Neural cell (in vitro differentiated cells): ENCODE measurements around the gene ZSCAN32. TPM values are rescaled to one million over a fixed set of nuclear protein-coding genes. Genes with fewer than 3 reads are reported as not detected.

ENCODE experiments used
- H2AFZ ChIP-seq: fragments of 200-600, 300-800 bp; sonication (generic), shearing (Covaris generic); 2 replicates; pipeline ENCODE4 v1.6.0; 2014; ENCODE audit warnings: low read depth, mild to moderate bottlenecking, antibody characterized with exemption, low read length, moderate library complexity
- H3F3A ChIP-seq: fragments of 200-600 bp; shearing (Covaris generic); 2 replicates; pipeline ENCODE4 v1.6.1; 2016; ENCODE audit warnings: mild to moderate bottlenecking, moderate library complexity, mixed read lengths, antibody characterized with exemption, low read length; ENCODE audit not compliant: insufficient read depth, poor library complexity, severe bottlenecking
- H3K27ac ChIP-seq: fragments of 200-600, 300-800 bp; sonication (generic), shearing (Covaris generic); 2 replicates; pipeline ENCODE4 v1.5.1; 2014; ENCODE audit warnings: mild to moderate bottlenecking, low read length, moderate library complexity
- H3K27me3 ChIP-seq: fragments of 300-800, 200-600 bp; sonication (generic), shearing (Covaris generic); 2 replicates; pipeline ENCODE4 v1.6.0; 2014; ENCODE audit warnings: mild to moderate bottlenecking, low read depth, low read length, moderate library complexity; ENCODE audit not compliant: insufficient read depth
- H3K36me3 ChIP-seq: fragments of 300-800, 200-600 bp; sonication (generic), shearing (Covaris generic); 2 replicates; pipeline ENCODE4 v1.5.1; 2014; ENCODE audit warnings: mild to moderate bottlenecking, antibody characterized with exemption, low read length, moderate library complexity; ENCODE audit not compliant: insufficient read depth
- H3K4me2 ChIP-seq: fragments of 300-800, 200-600 bp; sonication (generic), shearing (Covaris generic); 2 replicates; pipeline ENCODE4 v1.6.0; 2014; ENCODE audit warnings: mild to moderate bottlenecking, low read length
- H3K4me3 ChIP-seq: fragments of 300-800, 200-600 bp; sonication (generic), shearing (Covaris generic); 2 replicates; pipeline ENCODE4 v1.5.1; 2014; ENCODE audit warnings: mild to moderate bottlenecking, low read length, moderate library complexity
- H3K79me2 ChIP-seq: fragments of 200-600 bp; shearing (Covaris generic); replicated peaks from 2 replicates; pipeline ENCODE4 v1.6.0; 2014; ENCODE audit warnings: mild to moderate bottlenecking, low read length, moderate library complexity; ENCODE audit not compliant: insufficient read depth
- H3K9ac ChIP-seq: fragments of 300-800, 200-600 bp; sonication (generic), shearing (Covaris generic); 2 replicates; pipeline ENCODE4 v1.6.1; 2016; ENCODE audit warnings: mild to moderate bottlenecking, low read length, mixed read lengths
- H3K9me2 ChIP-seq: fragments of 200-600 bp; shearing (Covaris generic); 2 replicates; pipeline ENCODE4 v1.6.1; 2016; ENCODE audit warnings: mild to moderate bottlenecking, low read length, mixed read lengths; ENCODE audit not compliant: insufficient read depth
- H3K9me3 ChIP-seq: fragments of 200-600, 300-800 bp; sonication (generic), shearing (Covaris generic); 2 replicates; pipeline ENCODE4 v1.6.1; 2016; ENCODE audit warnings: mild to moderate bottlenecking, mixed run types, low read length, moderate library complexity, mixed read lengths
- H4K20me1 ChIP-seq: fragments of 200-600 bp; shearing (Covaris generic); 2 replicates; pipeline ENCODE4 v1.6.1; 2016; ENCODE audit warnings: mild to moderate bottlenecking, mixed run types; ENCODE audit not compliant: insufficient read depth
- CTCF ChIP-seq: fragments of 450-650 bp; IDR thresholded peaks from 2 replicates; pipeline ENCODE4 v1.5.1; 2014; ENCODE audit warnings: antibody characterized with exemption, mild to moderate bottlenecking, moderate library complexity; ENCODE audit not compliant: poor library complexity, severe bottlenecking
- EP300 ChIP-seq: fragments of 450-650 bp; conservative IDR thresholded peaks from 2 replicates; pipeline ENCODE4 v1.6.1; 2014; ENCODE audit warnings: antibody characterized with exemption, mild to moderate bottlenecking, moderate library complexity; ENCODE audit not compliant: poor library complexity, severe bottlenecking
- EZH2 ChIP-seq: fragments of 200-600, 300-800 bp; shearing (Covaris generic), sonication (generic); IDR thresholded peaks from 2 replicates; pipeline ENCODE4 v1.6.1; 2014; ENCODE audit warnings: antibody characterized with exemption, low read length, borderline replicate concordance, mild to moderate bottlenecking; ENCODE audit not compliant: insufficient read depth, poor library complexity, severe bottlenecking
- MXI1 ChIP-seq: fragments of 450-650 bp; conservative IDR thresholded peaks from 2 replicates; pipeline ENCODE4 v1.6.1; 2014; ENCODE audit warnings: antibody characterized with exemption, mild to moderate bottlenecking; ENCODE audit not compliant: poor library complexity, severe bottlenecking
- POLR2AphosphoS5 ChIP-seq: IDR thresholded peaks from 2 replicates; pipeline ENCODE4 v1.6.1; 2012
- RAD21 ChIP-seq: fragments of 450-650 bp; conservative IDR thresholded peaks from 2 replicates; pipeline ENCODE4 v1.6.1; 2014; ENCODE audit warnings: antibody characterized with exemption, mild to moderate bottlenecking, moderate library complexity
- REST ChIP-seq: IDR thresholded peaks from 2 replicates; pipeline ENCODE4 v1.6.1; 2012; ENCODE audit warnings: borderline replicate concordance
- SMC3 ChIP-seq: fragments of 450-650 bp; conservative IDR thresholded peaks from 2 replicates; pipeline ENCODE4 v1.6.1; 2014; ENCODE audit warnings: antibody characterized with exemption, mild to moderate bottlenecking, moderate library complexity; ENCODE audit not compliant: poor library complexity
- TAF1 ChIP-seq: IDR thresholded peaks from 2 replicates; pipeline ENCODE4 v1.6.1; 2012; ENCODE audit warnings: low read depth
- polyA plus RNA-seq: library from polyadenylated mRNA; depleted of rRNA; stranded (reverse); fragments of >200 nt; gene quantifications from 2 replicates; pipeline ENCODE4 v1.2.3, GENCODE V29; 2014

Gene ZSCAN32
- polyA plus RNA-seq, 1 donor from 2014 or later = 22.0 TPM

- H2AFZ ChIP-seq = no peak overlapping the region
- H3K36me3 ChIP-seq = peaks cover 29% of the 10 kb centered on the region
- H3K4me3 ChIP-seq = no peak overlapping the region
These were observed 17.8 kb downstream of the ZSCAN32 start for GRCh38 chr16:3383045-3383448.

GRCh38 chr16:3377917-3378316 is 22.9 kb downstream of the ZSCAN32 start:
- H3K4me3 ChIP-seq = no peak overlapping the region
- H3K9me2 ChIP-seq = no peaks in the 10 kb centered on the region
- H3K9ac ChIP-seq = no peak overlapping the region
- no peaks in the 10 kb centered on the region for H3K27me3 ChIP-seq
- no peak overlapping the region for H3K4me2 ChIP-seq
- no peak overlapping the region for H2AFZ ChIP-seq
- peaks cover 14% of the 10 kb centered on the region for H3K9me3 ChIP-seq
- no peaks in the 10 kb centered on the region for H3K79me2 ChIP-seq
- H3K36me3 ChIP-seq = peaks cover 15% of the 10 kb centered on the region
- no peak overlapping the region for H3K27ac ChIP-seq
- no peaks in the 10 kb centered on the region for H4K20me1 ChIP-seq
- no peaks in the 10 kb centered on the region for H3F3A ChIP-seq
- no peak for TF ChIP-seq EZH2
- no peak for TF ChIP-seq SMC3
- TF ChIP-seq RAD21 = no peak
- no peak for TF ChIP-seq REST
- no peak for TF ChIP-seq TAF1
- no peak for TF ChIP-seq MXI1

More at GRCh38 chr16:3383045-3383448, 17.8 kb downstream of the ZSCAN32 start:
- no peaks in the 10 kb centered on the region for H3F3A ChIP-seq
- no peak overlapping the region for H3K4me2 ChIP-seq
- TF ChIP-seq EZH2 (no peak), REST (no peak), POLR2AphosphoS5 (no peak), CTCF (no peak), MXI1 (no peak), RAD21 (no peak), TAF1 (no peak), SMC3 (no peak), EP300 (no peak)
- H3K79me2 ChIP-seq = no peaks in the 10 kb centered on the region
- no peak overlapping the region for H3K9ac ChIP-seq
- peaks cover 27% of the 10 kb centered on the region for H3K9me3 ChIP-seq
- H3K9me2 ChIP-seq = no peaks in the 10 kb centered on the region
- H3K27ac ChIP-seq = no peak overlapping the region
- no peaks in the 10 kb centered on the region for H3K27me3 ChIP-seq
- no peaks in the 10 kb centered on the region for H4K20me1 ChIP-seq
